Measurements from ENCODE around the gene CPAMD8. TPM values are rescaled to one million over a fixed set of nuclear protein-coding genes. Genes with fewer than 3 reads are reported as not detected.
"Not testable (repeated sequence)": the region's sequence is repeated elsewhere in the genome, so short reads cannot be mapped to it uniquely, and the experiment has no call there.

The CPAMD8 gene
- total RNA-seq, 2 experiments from 2014 or later = 0.31 to 0.88 TPM

GRCh38 chr19:16951529-16951928, 75.1 kb downstream of the CPAMD8 start:
- Mint-ChIP-seq H3K27ac (no peak overlapping the region), H3K4me3 (no peak overlapping the region), H3K4me1 (ENCODE audit: low read depth) (no peaks in the 10 kb centered on the region), H3K27me3 (peaks cover 3% of the 10 kb centered on the region), H3K9me3 (no peaks in the 10 kb centered on the region), H3K36me3 (no peaks in the 10 kb centered on the region)
- POLR2A ChIA-PET = interaction anchor here (0.6 kb wide), 1 partner anchor 868 kb away, joined by 8 read pairs; no protein-coding TSS in a partner anchor
- no peak for DNase-seq
- intact Hi-C loops (cut with micrococcal nuclease) = no loop called here
- CTCF ChIA-PET = no interaction called here

- Mint-ChIP-seq H3K4me3 (no peak overlapping the region), H3K4me1 (ENCODE audit: low read depth) (no peaks in the 10 kb centered on the region), H3K36me3 (no peaks in the 10 kb centered on the region), H3K9me3 (no peaks in the 10 kb centered on the region), H3K27me3 (peaks cover 3% of the 10 kb centered on the region), H3K27ac (no peak overlapping the region)
- ChIA-PET POLR2A (no interaction called here), CTCF (no interaction called here)
- intact Hi-C loops (cut with micrococcal nuclease) = no loop called here
- DNase-seq = no peak
Measured at GRCh38 chr19:16949496-16950023, 77.0 kb downstream of the CPAMD8 start.

GRCh38 chr19:16946951-16947940, 79.4 kb downstream of the CPAMD8 start:
- Mint-ChIP-seq H3K27me3 (no peaks in the 10 kb centered on the region), H3K36me3 (no peaks in the 10 kb centered on the region), H3K9me3 (no peaks in the 10 kb centered on the region), H3K4me1 (ENCODE audit: low read depth) (no peaks in the 10 kb centered on the region), H3K27ac (no peak overlapping the region), H3K4me3 (no peak overlapping the region)
- DNase-seq = no peak
- ChIA-PET CTCF (interaction anchor here (0.5 kb wide), 1 partner anchor 42 kb away, joined by 3 read pairs; no protein-coding TSS in a partner anchor), POLR2A (no interaction called here)
- intact Hi-C loops (cut with micrococcal nuclease) = no loop called here

- Mint-ChIP-seq H3K27ac (no peak overlapping the region), H3K36me3 (no peaks in the 10 kb centered on the region), H3K9me3 (no peaks in the 10 kb centered on the region), H3K4me1 (ENCODE audit: low read depth) (no peaks in the 10 kb centered on the region), H3K27me3 (no peaks in the 10 kb centered on the region), H3K4me3 (no peak overlapping the region)
- intact Hi-C loops (cut with micrococcal nuclease) = no loop called here
- POLR2A ChIA-PET = no interaction called here
- no peak for DNase-seq
- CTCF ChIA-PET = no interaction called here
Measured at GRCh38 chr19:16945762-16946465, 80.7 kb downstream of the CPAMD8 start.

- POLR2A ChIA-PET = no interaction called here
- Mint-ChIP-seq H3K27ac (no peak overlapping the region), H3K4me3 (no peak overlapping the region), H3K9me3 (no peaks in the 10 kb centered on the region), H3K36me3 (no peaks in the 10 kb centered on the region), H3K4me1 (ENCODE audit: low read depth) (no peaks in the 10 kb centered on the region), H3K27me3 (no peaks in the 10 kb centered on the region)
- no peak for DNase-seq
- CTCF ChIA-PET = no interaction called here
- intact Hi-C loops (cut with micrococcal nuclease) = no loop called here
Measured at GRCh38 chr19:16945364-16945714, 81.3 kb downstream of the CPAMD8 start.

- Mint-ChIP-seq H3K27ac (no peak overlapping the region), H3K27me3 (no peaks in the 10 kb centered on the region), H3K36me3 (no peaks in the 10 kb centered on the region), H3K9me3 (no peaks in the 10 kb centered on the region), H3K4me1 (ENCODE audit: low read depth) (no peaks in the 10 kb centered on the region), H3K4me3 (no peak overlapping the region)
- POLR2A ChIA-PET = no interaction called here
- CTCF ChIA-PET = no interaction called here
- DNase-seq = no peak
- intact Hi-C loops (cut with micrococcal nuclease) = no loop called here
Measured at GRCh38 chr19:16944626-16945363, 81.8 kb downstream of the CPAMD8 start.

GRCh38 chr19:16943942-16944625, 82.5 kb downstream of the CPAMD8 start:
- no peak for DNase-seq
- Mint-ChIP-seq H3K4me1 (ENCODE audit: low read depth) (no peaks in the 10 kb centered on the region), H3K27ac (no peak overlapping the region), H3K36me3 (no peaks in the 10 kb centered on the region), H3K9me3 (no peaks in the 10 kb centered on the region), H3K27me3 (peaks cover under 1% of the 10 kb centered on the region), H3K4me3 (no peak overlapping the region)
- ChIA-PET CTCF (no interaction called here), POLR2A (no interaction called here)
- intact Hi-C loops (cut with micrococcal nuclease) = no loop called here

- H3K36me3 Mint-ChIP-seq; DNase-seq; H3K4me1 Mint-ChIP-seq (ENCODE audit: low read depth); H3K27me3 Mint-ChIP-seq; H3K27ac Mint-ChIP-seq; POLR2A ChIA-PET; intact Hi-C loops (cut with micrococcal nuclease); H3K4me3 Mint-ChIP-seq; H3K9me3 Mint-ChIP-seq; CTCF ChIA-PET: not testable (repeated sequence)
Measured at GRCh38 chr19:16943090-16943489, 83.5 kb downstream of the CPAMD8 start.

- Mint-ChIP-seq H3K4me3 (no peak overlapping the region), H3K4me1 (ENCODE audit: low read depth) (no peaks in the 10 kb centered on the region), H3K9me3 (no peaks in the 10 kb centered on the region), H3K27ac (no peak overlapping the region), H3K27me3 (peaks cover 3% of the 10 kb centered on the region), H3K36me3 (no peaks in the 10 kb centered on the region)
- ChIA-PET CTCF (no interaction called here), POLR2A (no interaction called here)
- no peak for DNase-seq
- intact Hi-C loops (cut with micrococcal nuclease) = no loop called here
Measured at GRCh38 chr19:16942583-16942982, 84.0 kb downstream of the CPAMD8 start.

GRCh38 chr19:16940626-16941025, 86.0 kb downstream of the CPAMD8 start:
- no peak overlapping the region for H3K4me3 Mint-ChIP-seq
- ChIA-PET CTCF (no interaction called here), POLR2A (no interaction called here)

GRCh38 chr19:16940063-16940462, 86.5 kb downstream of the CPAMD8 start:
- peaks cover 10% of the 10 kb centered on the region for H3K9me3 Mint-ChIP-seq
- H3K27me3 Mint-ChIP-seq; H3K4me1 Mint-ChIP-seq (ENCODE audit: low read depth); POLR2A ChIA-PET; DNase-seq; intact Hi-C loops (cut with micrococcal nuclease); H3K36me3 Mint-ChIP-seq; H3K4me3 Mint-ChIP-seq; CTCF ChIA-PET; H3K27ac Mint-ChIP-seq: not testable (repeated sequence)

More at GRCh38 chr19:16940626-16941025, 86.0 kb downstream of the CPAMD8 start:
- DNase-seq = no peak
- peaks cover 5% of the 10 kb centered on the region for H3K9me3 Mint-ChIP-seq
- intact Hi-C loops (cut with micrococcal nuclease) = no loop called here
- no peaks in the 10 kb centered on the region for H3K4me1 Mint-ChIP-seq (ENCODE audit: low read depth)
- no peaks in the 10 kb centered on the region for H3K36me3 Mint-ChIP-seq
- peaks cover 3% of the 10 kb centered on the region for H3K27me3 Mint-ChIP-seq
- no peak overlapping the region for H3K27ac Mint-ChIP-seq

GRCh38 chr19:16938211-16938610, 88.4 kb downstream of the CPAMD8 start:
- H3K4me1 Mint-ChIP-seq (ENCODE audit: low read depth) = no peaks in the 10 kb centered on the region
- ChIA-PET POLR2A (interaction anchor here (0.6 kb wide), 1 partner anchor 114 kb away, joined by 3 read pairs; no protein-coding TSS in a partner anchor), CTCF (no interaction called here)
- DNase-seq = no peak
- H3K27me3 Mint-ChIP-seq = peaks cover 3% of the 10 kb centered on the region
- H3K9me3 Mint-ChIP-seq = peaks cover 24% of the 10 kb centered on the region
- H3K4me3 Mint-ChIP-seq = no peak overlapping the region
- no peak overlapping the region for H3K27ac Mint-ChIP-seq
- peaks cover 5% of the 10 kb centered on the region for H3K36me3 Mint-ChIP-seq
- intact Hi-C loops (cut with micrococcal nuclease) = no loop called here
